Esophagus squamous epithelium (tissue), 4 donors: Measurements from ENCODE around the gene PLCB4.

Experiments used
- POLR2A ChIP-seq, 4 donors: fragments of 450-650 bp; IDR thresholded peaks; one replicate each; pipeline ENCODE4 v1.6.1; 2017; ENCODE audit warnings: antibody characterized with exemption in 4 of 4, mild to moderate bottlenecking in 4 of 4, moderate library complexity in 3 of 4
- TF ChIP-seq, protein P1 (sequence below), 6 experiments: fragments of 450-650 bp in 4 of 6; fragments of 200-600 bp in 2 of 6; sonication (generic) in 2 of 6; IDR thresholded peaks; one replicate each; pipeline ENCODE4 v1.5.1; 2016 to 2019; ENCODE audit warnings: antibody characterized with exemption in 6 of 6, mild to moderate bottlenecking in 4 of 6, moderate library complexity in 4 of 6

DNA sequence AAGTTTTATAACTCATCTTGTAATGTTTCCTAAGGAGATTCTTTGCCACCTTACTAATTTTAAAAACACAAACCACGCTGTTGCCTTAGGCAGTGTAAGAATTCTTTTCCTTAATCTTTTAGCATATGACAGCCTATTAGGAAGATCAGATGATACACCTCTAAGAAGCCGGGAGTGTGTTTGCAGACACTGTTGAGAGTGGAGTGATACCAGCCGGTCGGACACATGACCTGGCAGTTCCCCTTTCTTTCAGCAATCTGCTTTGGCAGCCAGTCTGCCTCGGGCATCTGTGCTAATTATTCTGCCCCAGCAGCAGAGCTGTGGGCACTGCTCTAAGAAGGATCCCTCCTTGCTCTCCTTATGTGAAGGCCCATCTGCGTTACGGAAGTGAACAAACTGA is 50.9 kb downstream of the PLCB4 start:
- no peak for TF ChIP-seq POLR2A (IDR thresholded peaks at IDR 0.05)
- TF ChIP-seq, protein P1, sequence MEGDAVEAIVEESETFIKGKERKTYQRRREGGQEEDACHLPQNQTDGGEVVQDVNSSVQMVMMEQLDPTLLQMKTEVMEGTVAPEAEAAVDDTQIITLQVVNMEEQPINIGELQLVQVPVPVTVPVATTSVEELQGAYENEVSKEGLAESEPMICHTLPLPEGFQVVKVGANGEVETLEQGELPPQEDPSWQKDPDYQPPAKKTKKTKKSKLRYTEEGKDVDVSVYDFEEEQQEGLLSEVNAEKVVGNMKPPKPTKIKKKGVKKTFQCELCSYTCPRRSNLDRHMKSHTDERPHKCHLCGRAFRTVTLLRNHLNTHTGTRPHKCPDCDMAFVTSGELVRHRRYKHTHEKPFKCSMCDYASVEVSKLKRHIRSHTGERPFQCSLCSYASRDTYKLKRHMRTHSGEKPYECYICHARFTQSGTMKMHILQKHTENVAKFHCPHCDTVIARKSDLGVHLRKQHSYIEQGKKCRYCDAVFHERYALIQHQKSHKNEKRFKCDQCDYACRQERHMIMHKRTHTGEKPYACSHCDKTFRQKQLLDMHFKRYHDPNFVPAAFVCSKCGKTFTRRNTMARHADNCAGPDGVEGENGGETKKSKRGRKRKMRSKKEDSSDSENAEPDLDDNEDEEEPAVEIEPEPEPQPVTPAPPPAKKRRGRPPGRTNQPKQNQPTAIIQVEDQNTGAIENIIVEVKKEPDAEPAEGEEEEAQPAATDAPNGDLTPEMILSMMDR (IDR thresholded peaks at IDR 0.05) = no peak
